Measurements from ENCODE around the gene EVA1A. TPM values are rescaled to one million over a fixed set of nuclear protein-coding genes. Genes with fewer than 3 reads are reported as not detected.

The EVA1A gene
- total RNA-seq, 1 donor from 2014 or later: 19.9 TPM

GRCh38 chr2:75569546-75569945 is 8.8 kb upstream of the EVA1A start:
- H3K4me3 Mint-ChIP-seq (ENCODE audit: unreplicated experiment): no peak overlapping the region
- H3K36me3 Mint-ChIP-seq (ENCODE audit: low read depth, unreplicated experiment): no peaks in the 10 kb centered on the region
- no peak for DNase-seq (ENCODE audit: low spot score)
- peaks cover 6% of the 10 kb centered on the region for H3K4me1 Mint-ChIP-seq (ENCODE audit: unreplicated experiment)
- H3K27ac Mint-ChIP-seq (ENCODE audit: unreplicated experiment): no peak overlapping the region
- peaks cover 3% of the 10 kb centered on the region for H3K27me3 Mint-ChIP-seq (ENCODE audit: unreplicated experiment)
- H3K9me3 Mint-ChIP-seq (ENCODE audit: unreplicated experiment): no peaks in the 10 kb centered on the region
- TF ChIP-seq CTCF (IDR thresholded peaks at IDR 0.05; ENCODE audit: unreplicated experiment): no peak

GRCh38 chr2:75568174-75568573 is 7.4 kb upstream of the EVA1A start:
- peaks cover 10% of the 10 kb centered on the region for H3K4me1 Mint-ChIP-seq (ENCODE audit: unreplicated experiment)
- peaks cover 3% of the 10 kb centered on the region for H3K27me3 Mint-ChIP-seq (ENCODE audit: unreplicated experiment)
- no peak for DNase-seq (ENCODE audit: low spot score)
- no peak for TF ChIP-seq CTCF (IDR thresholded peaks at IDR 0.05; ENCODE audit: unreplicated experiment)
- no peak overlapping the region for H3K4me3 Mint-ChIP-seq (ENCODE audit: unreplicated experiment)
- H3K27ac Mint-ChIP-seq (ENCODE audit: unreplicated experiment): no peak overlapping the region
- H3K9me3 Mint-ChIP-seq (ENCODE audit: unreplicated experiment): no peaks in the 10 kb centered on the region
- no peaks in the 10 kb centered on the region for H3K36me3 Mint-ChIP-seq (ENCODE audit: low read depth, unreplicated experiment)

- TF ChIP-seq CTCF (IDR thresholded peaks at IDR 0.05; ENCODE audit: unreplicated experiment): no peak
- peaks cover 18% of the 10 kb centered on the region for H3K4me1 Mint-ChIP-seq (ENCODE audit: unreplicated experiment)
- no peaks in the 10 kb centered on the region for H3K9me3 Mint-ChIP-seq (ENCODE audit: unreplicated experiment)
- no peak overlapping the region for H3K4me3 Mint-ChIP-seq (ENCODE audit: unreplicated experiment)
- no peak for DNase-seq (ENCODE audit: low spot score)
- peaks cover 4% of the 10 kb centered on the region for H3K27me3 Mint-ChIP-seq (ENCODE audit: unreplicated experiment)
- no peaks in the 10 kb centered on the region for H3K36me3 Mint-ChIP-seq (ENCODE audit: low read depth, unreplicated experiment)
- no peak overlapping the region for H3K27ac Mint-ChIP-seq (ENCODE audit: unreplicated experiment)
Observed at GRCh38 chr2:75565472-75566462, 5.0 kb upstream of the EVA1A start.

GRCh38 chr2:75564713-75565359 is 4.1 kb upstream of the EVA1A start:
- H3K9me3 Mint-ChIP-seq (ENCODE audit: unreplicated experiment): no peaks in the 10 kb centered on the region
- H3K27ac Mint-ChIP-seq (ENCODE audit: unreplicated experiment): no peak overlapping the region
- H3K4me3 Mint-ChIP-seq (ENCODE audit: unreplicated experiment): no peak overlapping the region
- no peak for TF ChIP-seq CTCF (IDR thresholded peaks at IDR 0.05; ENCODE audit: unreplicated experiment)
- H3K27me3 Mint-ChIP-seq (ENCODE audit: unreplicated experiment): peaks cover 8% of the 10 kb centered on the region
- peaks cover 23% of the 10 kb centered on the region for H3K4me1 Mint-ChIP-seq (ENCODE audit: unreplicated experiment)
- no peak for DNase-seq (ENCODE audit: low spot score)
- no peaks in the 10 kb centered on the region for H3K36me3 Mint-ChIP-seq (ENCODE audit: low read depth, unreplicated experiment)
